Caco-2 (cell line): Measurements from ENCODE around the gene NBPF3. TPM values are rescaled to one million over a fixed set of nuclear protein-coding genes. Genes with fewer than 3 reads are reported as not detected.

Experiments
- BruUV-seq: library from RNA; stranded (reverse); fragments of 400-500 nt; replicated peaks from 2 replicates; lab custom pipeline; 2021; lab: Mats Ljungman, UMichigan
- CTCF ChIA-PET: fragments of 300-600 bp; sonication (Branson Sonifier 250); formaldehyde crosslinking; loops from one replicate; lab custom pipeline; 2022; ENCODE audit warnings: antibody characterized with exemption; lab: Charles Lee
- POLR2A ChIA-PET: fragments of 300-600 bp; sonication (Branson Sonifier 250); formaldehyde crosslinking; loops from one replicate; lab custom pipeline; 2022; ENCODE audit warnings: antibody characterized with exemption; lab: Charles Lee
- DNase-seq, 2 experiments: peaks; one replicate each; pipeline versions ENCODE4 v3.0.0 to v3.0.0-alpha.2; 2020 to 2022
- H3K27me3 ChIP-seq: replicated peaks from 2 replicates; pipeline ENCODE4 v1.6.0; 2011; ENCODE audit warnings: low read length; ENCODE audit not compliant: control insufficient read depth, insufficient read depth
- H3K36me3 ChIP-seq: 2 replicates; pipeline ENCODE4 v1.5.1; 2011; ENCODE audit warnings: low read length; ENCODE audit not compliant: control insufficient read depth, insufficient read depth
- H3K4me1 ChIP-seq: fragments of 250-450 bp; sonication (Bioruptor Pico); 2 replicates; pipeline ENCODE4 v1.5.1; 2020; ENCODE audit warnings: mild to moderate bottlenecking
- H3K4me3 ChIP-seq: 2 replicates; pipeline ENCODE4 v1.5.1; 2011; ENCODE audit warnings: low read depth, mild to moderate bottlenecking, control low read depth, low read length
- H3K9me3 ChIP-seq: fragments of 250-450 bp; sonication (Bioruptor Pico); 2 replicates; pipeline ENCODE4 v1.5.1; 2020; ENCODE audit warnings: mild to moderate bottlenecking, moderate library complexity
- H3K27ac Mint-ChIP-seq: one replicate; pipeline ENCODE4 v1.8.0; 2022; ENCODE audit warnings: mixed read lengths; ENCODE audit not compliant: unreplicated experiment
- H3K27me3 Mint-ChIP-seq: one replicate; pipeline ENCODE4 v1.8.0; 2022; ENCODE audit warnings: mixed read lengths; ENCODE audit not compliant: insufficient read depth, unreplicated experiment
- H3K36me3 Mint-ChIP-seq: one replicate; pipeline ENCODE4 v1.8.0; 2022; ENCODE audit warnings: mild to moderate bottlenecking, mixed read lengths; ENCODE audit not compliant: insufficient read depth, unreplicated experiment
- H3K4me1 Mint-ChIP-seq: one replicate; pipeline ENCODE4 v1.8.0; 2022; ENCODE audit warnings: low read depth, mixed read lengths; ENCODE audit not compliant: unreplicated experiment
- H3K4me3 Mint-ChIP-seq: one replicate; pipeline ENCODE4 v1.8.0; 2022; ENCODE audit warnings: mild to moderate bottlenecking, moderate library complexity, mixed read lengths; ENCODE audit not compliant: unreplicated experiment
- H3K9me3 Mint-ChIP-seq: one replicate; pipeline ENCODE4 v1.8.0; 2022; ENCODE audit warnings: mixed read lengths; ENCODE audit not compliant: unreplicated experiment
- CTCF ChIP-seq, 2 experiments: fragments of 200-600 bp in 1 of 2; IDR thresholded peaks; 1 replicate in 1 of 2; 2 replicates in 1 of 2; pipeline versions ENCODE4 v1.5.1 to v1.8.0; 2011 to 2022; ENCODE audit warnings: antibody characterized with exemption in 1 of 2, control low read depth in 1 of 2, inconsistent platforms in 1 of 2, low read depth in 1 of 2, low read length in 1 of 2, mild to moderate bottlenecking in 1 of 2, moderate library complexity in 1 of 2; ENCODE audit not compliant: insufficient read depth in 1 of 2, severe bottlenecking in 1 of 2, unreplicated experiment in 1 of 2
- intact Hi-C: fragments of 100-400 bp; cut with micrococcal nuclease; formaldehyde crosslinking; loops from one replicate; pipeline ENCODE4 v1.10.0; 2022; ENCODE audit not compliant: unreplicated experiment
- total RNA-seq: library from RNA; stranded (reverse); gene quantifications from 2 replicates; pipeline ENCODE4 v1.2.3, GENCODE V29; 2022

NBPF3 gene
- total RNA-seq, 1 experiment from 2014 or later = 14.9 TPM

DNA sequence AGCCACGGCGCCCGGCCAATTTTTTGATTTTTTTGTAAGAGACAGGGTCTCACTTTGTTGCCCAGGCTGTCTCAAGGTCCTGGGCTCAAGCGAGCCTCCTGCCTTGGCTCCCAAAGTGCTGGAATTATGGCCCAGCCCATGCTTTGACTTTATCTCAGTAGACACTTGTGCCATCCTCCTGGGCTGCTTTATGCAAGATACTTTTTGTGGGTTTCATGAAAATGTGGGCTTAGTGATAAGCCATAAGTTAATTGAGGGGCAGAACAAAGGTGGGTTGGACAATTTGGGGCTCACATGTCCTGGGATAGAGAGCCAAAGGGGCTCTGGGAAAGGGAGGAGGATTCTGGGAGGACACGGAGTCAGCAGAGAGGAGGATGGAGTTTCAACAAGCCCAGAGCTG is 91.3 kb downstream of the NBPF3 start:
- Mint-ChIP-seq H3K9me3 (no peaks in the 10 kb centered on the region), H3K4me3 (no peak overlapping the region), H3K36me3 (no peaks in the 10 kb centered on the region), H3K27me3 (peaks cover 3% of the 10 kb centered on the region), H3K4me1 (peaks cover 5% of the 10 kb centered on the region), H3K27ac (no peak overlapping the region)
- CTCF ChIA-PET = no interaction called here
- no peak overlapping the region for H3K4me3 ChIP-seq
- no peak for TF ChIP-seq CTCF (IDR thresholded peaks at IDR 0.05; ENCODE audit: insufficient read depth in 1 of 2, low read depth in 1 of 2, low read length in 1 of 2, severe bottlenecking in 1 of 2, unreplicated experiment in 1 of 2)
- intact Hi-C loops = loop anchor here (10.0 kb wide), 2 partner anchors 124 to 276 kb away; no protein-coding TSS in a partner anchor
- no peaks in the 10 kb centered on the region for H3K36me3 ChIP-seq
- no peaks in the 10 kb centered on the region for H3K4me1 ChIP-seq
- POLR2A ChIA-PET = no interaction called here
- BruUV-seq = no TSS peak
- no peaks in the 10 kb centered on the region for H3K27me3 ChIP-seq
- no peaks in the 10 kb centered on the region for H3K9me3 ChIP-seq
- DNase-seq = no peak

GRCh38 chr1:21532496-21532895 is 92.6 kb downstream of the NBPF3 start:
- DNase-seq = no peak
- Mint-ChIP-seq H3K4me3 (no peak overlapping the region), H3K27ac (no peak overlapping the region), H3K9me3 (no peaks in the 10 kb centered on the region), H3K4me1 (peaks cover 5% of the 10 kb centered on the region), H3K27me3 (peaks cover 3% of the 10 kb centered on the region), H3K36me3 (no peaks in the 10 kb centered on the region)
- intact Hi-C loops = loop anchor here (10.0 kb wide), 2 partner anchors 122 to 278 kb away; no protein-coding TSS in a partner anchor
- H3K9me3 ChIP-seq = no peaks in the 10 kb centered on the region
- CTCF ChIA-PET = no interaction called here
- BruUV-seq = no TSS peak
- no peaks in the 10 kb centered on the region for H3K27me3 ChIP-seq
- H3K4me3 ChIP-seq = no peak overlapping the region
- no peaks in the 10 kb centered on the region for H3K4me1 ChIP-seq
- no peaks in the 10 kb centered on the region for H3K36me3 ChIP-seq
- POLR2A ChIA-PET = no interaction called here
- no peak for TF ChIP-seq CTCF (IDR thresholded peaks at IDR 0.05; ENCODE audit: insufficient read depth in 1 of 2, low read depth in 1 of 2, low read length in 1 of 2, severe bottlenecking in 1 of 2, unreplicated experiment in 1 of 2)

DNA sequence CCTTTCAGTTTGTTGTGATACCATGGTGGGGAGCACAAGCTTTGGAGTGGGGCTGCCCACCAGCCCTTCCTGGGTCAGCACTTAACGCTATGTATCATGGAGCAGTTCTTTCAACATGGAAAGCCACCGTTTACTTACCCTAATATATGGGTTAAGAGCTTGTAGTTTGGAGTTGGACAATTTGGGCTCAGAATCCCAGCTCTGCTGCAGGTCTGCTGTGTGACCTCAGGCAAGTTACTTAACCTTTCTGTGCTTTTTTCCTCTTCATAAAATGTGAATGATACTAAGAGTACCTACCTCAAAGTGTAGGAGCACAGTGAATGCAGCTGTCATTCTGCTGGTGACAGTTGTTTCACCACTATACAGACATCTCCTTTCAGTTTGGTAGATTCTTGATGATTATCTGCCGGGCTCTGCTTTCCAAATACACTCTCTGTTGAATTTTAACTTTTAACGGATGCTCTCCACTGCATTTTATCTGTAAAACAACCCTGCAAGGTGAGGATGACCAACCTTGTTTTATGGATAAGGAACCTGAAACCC is 93.1 kb downstream of the NBPF3 start:
- Histone ChIP-seq H3K4me3 (no peak overlapping the region), H3K4me1 (peaks cover 5% of the 10 kb centered on the region; the same call in 1 of the 2 replicates), H3K9me3 (no peaks in the 10 kb centered on the region), H3K27me3 (no peaks in the 10 kb centered on the region), H3K36me3 (no peaks in the 10 kb centered on the region)
- peaks cover 3% of the 10 kb centered on the region for H3K27me3 Mint-ChIP-seq
- H3K4me1 Mint-ChIP-seq = peaks cover 5% of the 10 kb centered on the region
- DNase-seq = no peak
- no peak overlapping the region for H3K4me3 Mint-ChIP-seq
- no peaks in the 10 kb centered on the region for H3K36me3 Mint-ChIP-seq
- TF ChIP-seq CTCF (IDR thresholded peaks at IDR 0.05; ENCODE audit: insufficient read depth in 1 of 2, low read depth in 1 of 2, low read length in 1 of 2, severe bottlenecking in 1 of 2, unreplicated experiment in 1 of 2) = no peak
- POLR2A ChIA-PET = no interaction called here
- H3K9me3 Mint-ChIP-seq = no peaks in the 10 kb centered on the region
- intact Hi-C loops = loop anchor here (10.0 kb wide), 2 partner anchors 122 to 278 kb away; no protein-coding TSS in a partner anchor
- CTCF ChIA-PET = no interaction called here
- no TSS peak for BruUV-seq
- no peak overlapping the region for H3K27ac Mint-ChIP-seq
